Esophagus squamous epithelium (tissue), 5 donors: ENCODE data around the gene RNASE11. TPM values are rescaled to one million over a fixed set of nuclear protein-coding genes. Genes with fewer than 3 reads are reported as not detected.

ENCODE experiments used
- DNase-seq: peaks from one replicate; lab custom pipeline; 2025; lab: John Stamatoyannopoulos, UW
- H3K27ac ChIP-seq, 4 donors: fragments of 200-600 bp; sonication (generic); one replicate each; pipeline ENCODE4 v1.5.1; 2016 to 2019; ENCODE audit warnings: mild to moderate bottlenecking in 1 of 4
- H3K27me3 ChIP-seq, 4 donors: fragments of 200-600 bp; sonication (generic); 1 replicate in 3 of 4; 2 replicates in 1 of 4; pipeline versions ENCODE4 v1.5.1 to v1.6.0; 2017 to 2021; ENCODE audit warnings: antibody characterized with exemption in 1 of 4
- H3K36me3 ChIP-seq, 3 donors: fragments of 200-600 bp; sonication (generic); one replicate each; pipeline ENCODE4 v1.5.1; 2016 to 2019
- H3K4me1 ChIP-seq, 3 donors: fragments of 200-600 bp; sonication (generic); one replicate each; pipeline ENCODE4 v1.5.1; 2017 to 2019
- H3K4me3 ChIP-seq, 4 donors: fragments of 200-600 bp; sonication (generic); 1 replicate in 3 of 4; 2 replicates in 1 of 4; pipeline ENCODE4 v1.5.1; 2016 to 2019; ENCODE audit warnings: mild to moderate bottlenecking in 2 of 4, moderate library complexity in 1 of 4
- H3K9me3 ChIP-seq, 3 donors: fragments of 200-600 bp; sonication (generic); one replicate each; pipeline ENCODE4 v1.5.1; 2016 to 2019
- POLR2A ChIP-seq, 4 donors: fragments of 450-650 bp; IDR thresholded peaks; one replicate each; pipeline ENCODE4 v1.6.1; 2017; ENCODE audit warnings: antibody characterized with exemption in 4 of 4, mild to moderate bottlenecking in 4 of 4, moderate library complexity in 3 of 4
- WGBS, 2 donors: methylation state at CpG; one replicate each; pipeline ENCODE4 v1.1.5; 2018; 5-methylcytosine and 5-hydroxymethylcytosine counted together
- intact Hi-C: fragments of 100-400 bp; cut with DNase I; formaldehyde crosslinking; loops from one replicate; pipeline ENCODE4 v1.15.0; 2022
- total RNA-seq, 4 donors: library from RNA; depleted of rRNA; stranded (reverse); fragments of >200 nt; gene quantifications; one replicate each; pipeline ENCODE4 v1.1.0, GENCODE V29; 2016
- TF ChIP-seq, protein P1 (sequence below), 6 experiments: fragments of 450-650 bp in 4 of 6; fragments of 200-600 bp in 2 of 6; sonication (generic) in 2 of 6; IDR thresholded peaks; one replicate each; pipeline ENCODE4 v1.5.1; 2016 to 2019; ENCODE audit warnings: antibody characterized with exemption in 6 of 6, mild to moderate bottlenecking in 4 of 6, moderate library complexity in 4 of 6
- donor health status: DM: yes; HTN: yes; CAD: no.

Gene RNASE11
- total RNA-seq, 4 donors from 2014 or later, result not detected

DNA sequence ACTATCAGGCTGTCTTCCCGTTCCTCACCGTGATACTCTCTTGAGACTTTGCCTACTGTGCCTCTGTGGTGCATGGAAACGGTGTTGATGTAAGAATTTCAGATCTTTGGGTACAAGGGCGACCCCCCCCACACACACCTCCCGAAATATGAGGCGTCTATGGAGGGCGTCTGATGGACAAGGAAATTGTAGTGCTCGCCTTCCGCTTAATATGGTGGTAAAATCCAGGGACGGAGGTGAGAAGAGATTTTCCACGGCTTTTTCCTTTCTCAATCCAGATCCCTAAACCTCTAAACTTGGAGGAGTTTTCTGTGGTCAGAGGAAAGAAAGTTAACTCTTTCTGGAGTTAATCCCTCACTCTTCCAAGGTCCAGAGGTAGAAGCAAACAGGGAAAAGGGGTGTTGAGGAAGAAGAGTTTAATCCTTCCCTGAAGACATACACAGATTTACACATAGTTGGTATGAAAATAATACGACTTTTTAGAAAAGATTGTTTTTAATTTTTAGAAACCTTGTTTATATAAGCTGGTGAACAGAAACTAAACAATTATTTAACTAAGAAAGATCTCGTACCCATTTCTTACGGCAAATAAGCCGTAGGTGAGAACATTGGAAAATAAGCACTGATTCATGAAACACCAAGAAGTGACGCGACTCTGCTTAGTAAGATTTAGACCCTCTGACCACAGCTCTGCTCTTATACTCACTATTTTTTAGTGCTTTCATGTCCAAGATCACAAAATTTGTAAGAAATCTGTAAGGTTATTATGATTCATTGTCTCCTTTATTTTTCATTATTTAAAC lies 26.4 kb upstream of the RNASE11 start:
- Histone ChIP-seq H3K36me3 (no peaks in the 10 kb centered on the region), H3K27ac (peak overlapping the region; percentile 35 to 88 (median 78)), H3K4me1 (peaks cover 0 to 45% (median 6%) of the 10 kb centered on the region in 3 donors), H3K9me3 (no peaks in the 10 kb centered on the region), H3K4me3 (peak overlapping the region; percentile 24 to 67 (median 44)), H3K27me3 (no peaks in the 10 kb centered on the region)
- no peak for TF ChIP-seq POLR2A (IDR thresholded peaks at IDR 0.05)
- TF ChIP-seq, protein P1, sequence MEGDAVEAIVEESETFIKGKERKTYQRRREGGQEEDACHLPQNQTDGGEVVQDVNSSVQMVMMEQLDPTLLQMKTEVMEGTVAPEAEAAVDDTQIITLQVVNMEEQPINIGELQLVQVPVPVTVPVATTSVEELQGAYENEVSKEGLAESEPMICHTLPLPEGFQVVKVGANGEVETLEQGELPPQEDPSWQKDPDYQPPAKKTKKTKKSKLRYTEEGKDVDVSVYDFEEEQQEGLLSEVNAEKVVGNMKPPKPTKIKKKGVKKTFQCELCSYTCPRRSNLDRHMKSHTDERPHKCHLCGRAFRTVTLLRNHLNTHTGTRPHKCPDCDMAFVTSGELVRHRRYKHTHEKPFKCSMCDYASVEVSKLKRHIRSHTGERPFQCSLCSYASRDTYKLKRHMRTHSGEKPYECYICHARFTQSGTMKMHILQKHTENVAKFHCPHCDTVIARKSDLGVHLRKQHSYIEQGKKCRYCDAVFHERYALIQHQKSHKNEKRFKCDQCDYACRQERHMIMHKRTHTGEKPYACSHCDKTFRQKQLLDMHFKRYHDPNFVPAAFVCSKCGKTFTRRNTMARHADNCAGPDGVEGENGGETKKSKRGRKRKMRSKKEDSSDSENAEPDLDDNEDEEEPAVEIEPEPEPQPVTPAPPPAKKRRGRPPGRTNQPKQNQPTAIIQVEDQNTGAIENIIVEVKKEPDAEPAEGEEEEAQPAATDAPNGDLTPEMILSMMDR (IDR thresholded peaks at IDR 0.05), result no peak
- no peak for DNase-seq
- 18 to 23% methylated on average over 17 of the region's 17 CpGs for WGBS, 2 donors
- intact Hi-C loops, result loop anchor here (5.0 to 10.0 kb wide), 2 partner anchors 272 to 361 kb away; partner anchors contain the start of gene PARP2

DNA sequence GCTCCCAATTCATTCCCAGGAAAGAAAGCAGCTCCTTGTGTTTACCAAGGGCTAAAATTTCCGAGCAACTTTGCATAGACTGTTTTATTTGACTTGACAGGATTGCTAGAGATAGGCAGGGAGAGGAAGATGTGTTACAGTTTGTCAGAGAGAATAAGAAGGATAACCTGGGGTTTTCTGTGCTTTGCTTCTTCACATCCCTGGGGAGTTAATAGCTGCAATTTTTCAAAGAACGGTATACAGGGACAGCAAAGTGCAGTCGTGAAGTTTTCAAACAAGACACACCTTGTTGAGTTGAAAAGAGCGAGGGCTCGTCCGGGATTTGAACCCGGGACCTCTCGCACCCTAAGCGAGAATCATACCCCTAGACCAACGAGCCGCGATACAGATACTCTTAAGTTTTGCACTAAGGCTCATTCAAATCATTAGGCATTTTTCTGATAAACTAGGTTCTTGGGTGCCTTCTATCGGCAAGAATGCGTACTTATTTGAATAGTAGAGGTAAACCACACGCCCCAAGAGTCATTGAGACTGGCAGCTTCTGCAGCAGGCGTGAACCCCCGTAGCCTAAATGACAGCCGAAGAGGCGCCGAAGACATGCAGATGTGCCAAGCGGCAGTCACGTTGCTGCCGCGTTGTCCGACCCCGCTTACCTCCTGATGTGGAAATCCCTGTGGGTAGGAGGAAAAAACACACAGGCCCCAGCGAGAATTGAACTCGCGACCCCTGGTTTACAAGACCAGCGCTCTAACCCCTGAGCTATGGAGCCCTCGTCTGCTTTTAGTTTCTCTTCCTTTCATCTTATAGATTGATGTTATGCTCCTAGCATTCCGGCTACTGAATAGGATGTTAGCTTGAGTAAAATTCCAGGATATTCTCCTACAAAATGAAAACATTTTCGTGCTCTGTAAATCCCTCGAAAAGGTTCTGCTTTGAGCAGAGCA lies 25.6 kb upstream of the RNASE11 start:
- Histone ChIP-seq H3K36me3 (no peaks in the 10 kb centered on the region), H3K27ac (peak overlapping the region; percentile 35 to 88 (median 78)), H3K27me3 (no peaks in the 10 kb centered on the region), H3K4me3 (peak overlapping the region; percentile 24 to 67 (median 44)), H3K4me1 (peaks cover 0 to 45% (median 6%) of the 10 kb centered on the region in 3 donors), H3K9me3 (no peaks in the 10 kb centered on the region)
- DNase-seq, result no peak
- WGBS, 2 donors, result 0 to 1% methylated on average over 27 of the region's 34 CpGs
- no peak for TF ChIP-seq POLR2A (IDR thresholded peaks at IDR 0.05)
- TF ChIP-seq, protein P1 (IDR thresholded peaks at IDR 0.05), result peak; percentile 49 to 91 (median 82)
- intact Hi-C loops, result loop anchor here (2.0 to 10.0 kb wide), 3 partner anchors 71 to 361 kb away; partner anchors contain the start of genes PARP2 and RNASE4

DNA sequence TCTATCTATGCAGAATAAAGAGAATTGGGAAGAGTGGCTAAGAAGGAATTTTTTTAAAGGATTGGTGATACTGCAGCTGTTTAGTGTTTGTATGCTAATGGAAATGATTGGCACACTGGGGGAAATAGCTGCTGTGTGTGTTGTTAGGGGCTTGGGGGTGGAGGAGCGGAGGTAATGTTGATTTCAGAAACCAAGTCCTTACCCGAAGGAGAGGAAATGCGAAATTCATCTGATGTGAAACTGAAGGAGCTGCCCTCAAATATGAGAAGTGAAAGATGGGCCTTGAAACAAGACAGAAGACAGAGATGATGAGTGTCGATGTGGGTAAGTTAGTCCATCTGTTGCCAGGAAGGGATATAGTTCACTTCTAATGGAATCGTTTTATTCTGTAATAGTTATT lies 24.6 kb upstream of the RNASE11 start:
- no peak for TF ChIP-seq POLR2A (IDR thresholded peaks at IDR 0.05)
- TF ChIP-seq, protein P1 (IDR thresholded peaks at IDR 0.05), result no peak
- H3K27me3 ChIP-seq, result no peaks in the 10 kb centered on the region
- peaks cover 0 to 45% (median 6%) of the 10 kb centered on the region in 3 donors for H3K4me1 ChIP-seq
- H3K36me3 ChIP-seq, result no peaks in the 10 kb centered on the region
- WGBS, 2 donors, result 35 to 50% methylated on average over 5 of the region's 5 CpGs
- H3K27ac ChIP-seq, result peak overlapping the region in 1 of 4 donors; percentile 82
- DNase-seq, result no peak
- no peak overlapping the region for H3K4me3 ChIP-seq
- H3K9me3 ChIP-seq, result no peaks in the 10 kb centered on the region
- intact Hi-C loops, result loop anchor here (2.0 to 10.0 kb wide), 3 partner anchors 72 to 362 kb away; partner anchors contain the start of genes PARP2 and RNASE4

DNA sequence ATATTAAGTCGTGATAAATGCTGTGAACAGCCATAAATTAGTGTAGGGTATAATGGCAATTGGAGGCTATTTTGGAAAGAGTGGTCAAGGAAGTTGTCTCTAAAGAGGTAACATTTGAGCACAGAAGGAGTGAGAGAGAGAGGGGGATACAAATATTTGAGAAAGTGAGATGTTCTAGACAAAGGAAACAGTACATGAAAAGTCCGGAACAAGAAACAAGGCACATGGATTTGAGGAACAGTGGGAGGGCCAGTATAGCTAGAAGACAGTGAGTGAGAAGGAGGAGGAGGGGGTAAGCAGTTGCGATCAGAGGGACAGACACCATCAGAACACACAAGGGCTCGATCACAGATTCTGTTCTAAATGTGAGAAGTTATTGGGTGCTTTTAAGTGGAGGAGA lies 23.5 kb upstream of the RNASE11 start:
- DNase-seq, result no peak
- Histone ChIP-seq H3K4me1 (peaks cover 0 to 45% (median 6%) of the 10 kb centered on the region in 3 donors), H3K27ac (no peak overlapping the region), H3K27me3 (no peaks in the 10 kb centered on the region), H3K36me3 (no peaks in the 10 kb centered on the region), H3K4me3 (no peak overlapping the region), H3K9me3 (no peaks in the 10 kb centered on the region)
- 48 to 53% methylated on average over 4 of the region's 4 CpGs for WGBS, 2 donors
- TF ChIP-seq, protein P1 (IDR thresholded peaks at IDR 0.05), result no peak
- no peak for TF ChIP-seq POLR2A (IDR thresholded peaks at IDR 0.05)
- intact Hi-C loops, result loop anchor here (5.0 to 10.0 kb wide), 2 partner anchors 269 to 364 kb away; partner anchors contain the start of gene PARP2
